Mucosa of gallbladder (tissue), 1 donor: ENCODE results near the gene PTPRD. TPM values are rescaled to one million over a fixed set of nuclear protein-coding genes. Genes with fewer than 3 reads are reported as not detected.

ENCODE experiments used
- DNase-seq: peaks from one replicate; pipeline ENCODE4 v3.0.0-alpha.2; 2020; ENCODE audit warnings: low spot score
- total RNA-seq: library from RNA; stranded (reverse); gene quantifications from one replicate; pipeline ENCODE4 v1.2.1, GENCODE V29; 2021
- donor health status: DM: no; HTN: no; CAD: no.

PTPRD gene
- total RNA-seq = 35.9 TPM

DNA sequence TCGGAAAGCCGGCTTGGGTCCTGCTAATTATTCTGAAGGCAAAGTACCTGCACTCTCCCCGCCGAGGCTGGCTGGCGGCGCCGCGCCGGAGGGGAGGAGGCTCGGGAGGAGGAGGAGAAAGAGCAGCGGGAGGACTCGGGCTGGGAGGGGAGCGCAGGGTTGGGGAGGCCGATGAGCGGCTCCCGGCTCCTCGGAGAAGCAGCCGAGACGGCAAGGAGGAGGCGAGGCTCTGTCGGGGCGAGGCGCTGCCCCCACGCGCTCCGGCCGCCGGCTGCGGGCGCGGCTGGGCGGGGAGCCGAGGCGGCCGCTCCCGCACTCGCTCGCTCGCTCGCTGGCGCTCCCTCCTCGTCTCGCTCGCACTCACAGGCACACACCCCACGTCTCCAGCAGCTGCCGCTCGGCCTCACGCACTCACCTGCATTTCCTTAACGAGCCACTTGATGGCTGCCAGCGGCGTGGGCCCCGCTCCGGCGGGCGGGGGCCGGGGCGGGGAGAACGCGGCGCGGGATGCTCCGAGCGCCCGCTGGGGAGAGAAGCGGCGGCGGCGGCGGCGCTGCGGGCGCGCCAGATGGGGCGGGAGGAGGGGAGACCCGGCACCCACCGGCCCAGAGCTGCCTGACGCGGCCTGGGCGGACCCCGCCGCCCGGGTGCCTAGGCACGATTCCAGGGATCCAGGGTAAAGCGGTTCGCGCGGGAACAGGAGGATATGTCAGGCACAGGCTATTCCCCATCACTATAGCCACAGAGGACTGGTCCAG is at the start of gene PTPRD:
PTPRD (minus strand) TSS at position 362 of the 758 bp plus-strand sequence.
- peak; percentile 62 for DNase-seq

DNA sequence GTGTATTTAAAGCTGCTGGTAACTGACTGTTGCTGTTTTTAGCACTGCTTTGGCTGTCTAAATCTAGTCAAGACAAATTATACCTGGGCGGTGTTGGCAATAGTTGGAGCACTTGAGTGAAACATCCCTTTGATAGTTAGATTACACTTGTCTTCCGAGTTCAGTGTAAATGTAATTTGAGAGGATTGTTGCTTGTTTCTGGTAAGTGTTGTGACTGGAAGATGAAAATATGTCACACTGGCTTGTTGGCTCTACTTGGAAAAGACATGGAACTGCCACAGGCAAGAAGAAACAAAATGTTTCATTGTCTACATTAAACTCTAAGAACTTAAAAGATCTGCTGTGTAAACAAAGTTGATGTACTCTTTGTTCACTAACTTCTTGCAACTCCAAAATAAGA is 49.2 kb upstream of the PTPRD start:
- no peak for DNase-seq

DNA sequence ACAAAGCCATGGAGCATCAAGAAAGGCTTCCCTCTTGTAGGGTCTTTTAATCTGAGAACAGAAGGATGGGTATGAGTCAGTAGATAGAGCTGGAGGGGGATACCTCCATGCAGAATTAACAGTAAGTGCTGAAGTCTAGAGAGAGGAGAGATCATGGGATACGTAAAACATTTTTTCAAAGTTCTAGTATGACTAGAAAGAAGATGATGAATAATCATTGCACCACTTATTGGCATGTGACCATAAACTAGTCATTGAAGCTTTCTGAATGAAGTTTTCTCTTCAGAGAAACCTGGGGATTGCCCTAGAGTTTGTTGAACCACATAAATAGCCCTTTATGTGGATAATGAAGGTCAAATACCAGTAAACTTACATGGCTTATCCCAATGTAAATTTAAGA is 48.6 kb upstream of the PTPRD start:
- DNase-seq = no peak

DNA sequence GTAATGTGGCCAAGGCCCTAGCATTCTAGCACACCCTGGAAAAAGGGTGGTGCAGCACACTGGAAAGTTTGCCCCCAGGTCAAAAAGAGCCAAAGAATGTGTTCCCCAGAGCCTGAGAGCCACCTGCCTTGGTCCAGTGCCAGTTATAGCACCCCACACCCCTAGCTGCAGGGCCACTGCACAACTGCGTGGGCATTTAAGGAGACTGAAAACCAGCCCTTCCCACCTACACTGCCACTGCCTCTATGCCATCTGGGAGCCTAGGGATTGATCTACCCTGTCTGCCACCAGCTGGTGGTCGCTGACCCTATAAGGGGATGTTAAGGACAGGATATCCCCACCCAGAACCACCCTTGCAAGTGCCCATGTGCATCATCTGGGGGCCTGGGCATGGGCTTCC is 38.2 kb upstream of the PTPRD start:
- DNase-seq = no peak

DNA sequence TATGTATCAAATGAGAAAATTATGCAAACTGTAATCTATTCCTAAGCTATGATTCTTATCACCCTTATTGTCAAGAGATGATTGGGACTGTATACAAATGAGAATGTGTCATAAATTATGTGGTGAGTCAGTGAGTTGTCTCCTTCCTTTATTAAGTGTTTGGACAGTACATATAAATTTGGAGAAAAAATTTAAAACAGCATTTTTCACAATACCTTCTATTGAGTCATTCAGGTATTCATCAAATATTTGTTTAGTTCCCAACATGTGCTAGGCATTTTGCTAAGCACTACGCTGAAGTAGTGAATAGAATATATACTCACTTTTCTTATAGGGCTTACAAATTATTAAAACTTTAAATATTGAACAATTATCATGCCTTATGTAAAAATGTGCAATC is 36.3 kb upstream of the PTPRD start:
- DNase-seq = no peak

DNA sequence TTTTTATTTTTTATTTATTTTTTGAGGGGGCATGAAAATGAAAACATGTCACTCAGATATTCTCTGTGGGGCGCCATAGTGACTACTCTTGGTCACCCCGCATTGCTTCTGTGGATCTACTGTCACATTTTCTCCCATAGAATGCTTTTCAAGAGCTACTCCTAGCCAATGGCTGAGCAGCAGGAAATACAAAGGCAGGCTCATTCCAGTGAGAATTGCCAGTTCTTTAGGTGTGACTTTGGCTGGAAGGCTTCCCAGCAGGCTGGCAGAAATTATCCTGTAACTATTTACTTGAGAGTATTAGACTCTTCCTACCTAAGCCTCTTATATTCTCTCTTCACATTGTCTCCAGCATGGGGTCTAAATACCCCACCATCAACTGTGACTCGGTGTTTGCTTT is 21.0 kb upstream of the PTPRD start:
- DNase-seq = no peak

DNA sequence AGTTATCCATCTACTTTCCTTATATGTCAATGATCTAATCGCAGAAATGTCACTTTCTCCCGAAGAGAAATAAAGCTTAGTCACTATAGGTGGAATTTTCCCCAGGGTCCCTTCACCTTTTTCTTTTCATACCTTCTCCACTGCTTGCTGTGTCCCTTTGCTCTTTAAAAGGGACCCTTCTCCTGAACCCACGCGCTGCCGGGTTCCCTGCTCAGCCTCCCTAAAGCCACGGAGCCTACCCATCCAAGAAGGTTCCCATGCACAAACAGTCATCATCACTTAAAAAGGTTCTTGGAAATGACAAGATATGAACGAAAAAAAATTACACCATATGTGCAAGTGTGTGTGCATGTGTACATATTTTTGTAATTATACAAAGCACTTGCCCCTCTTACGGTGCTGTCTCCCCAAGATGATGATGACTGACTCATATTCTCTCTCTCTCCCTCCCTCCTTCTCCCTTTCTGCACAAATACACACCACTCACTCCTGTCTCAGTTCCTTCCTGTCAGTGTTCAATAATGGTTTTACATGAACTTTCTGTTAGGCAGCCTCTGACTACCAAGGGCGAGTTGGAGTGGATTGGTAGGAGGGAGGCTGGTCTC is 1.5 kb upstream of the PTPRD start:
- no peak for DNase-seq

DNA sequence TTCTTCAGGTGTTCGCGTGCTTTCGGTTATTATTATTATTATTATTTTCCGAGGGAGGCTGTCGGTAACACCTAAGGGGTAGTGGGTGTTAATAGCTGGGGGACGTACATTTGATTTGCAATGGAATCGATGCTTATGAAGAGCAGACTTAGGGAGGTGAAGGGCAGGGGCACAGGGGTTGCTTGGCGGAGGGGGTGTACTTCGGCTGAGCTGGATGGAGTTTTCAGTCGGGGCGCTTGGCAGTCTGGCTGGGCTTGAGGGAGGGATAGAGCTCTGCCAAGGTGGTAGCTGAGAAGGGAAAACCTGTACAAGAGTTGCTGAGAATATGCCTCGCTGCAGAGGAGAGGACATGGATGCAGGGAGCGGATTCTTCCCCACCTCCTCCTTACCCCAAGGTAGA is 617 bp upstream of the PTPRD start:
- no peak for DNase-seq

DNA sequence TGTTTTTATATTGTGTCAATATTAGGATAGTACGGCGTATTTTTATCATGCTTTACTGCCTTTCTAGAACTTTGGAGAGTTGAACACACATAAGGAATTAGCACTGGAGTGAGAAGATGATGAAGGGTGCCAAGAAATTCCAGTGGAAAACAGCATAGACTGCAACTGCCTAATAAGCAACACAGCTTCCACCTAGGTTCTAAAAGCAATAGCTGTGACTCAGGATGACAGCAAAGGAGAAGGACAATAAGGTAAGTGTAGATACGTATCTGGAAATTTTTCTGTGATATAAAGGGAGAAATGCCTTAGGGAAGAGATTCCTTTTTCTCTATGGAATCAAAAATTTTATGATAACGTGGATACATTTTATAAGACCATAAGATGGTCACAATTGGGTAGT is 7.4 kb downstream of the PTPRD start:
- no peak for DNase-seq

DNA sequence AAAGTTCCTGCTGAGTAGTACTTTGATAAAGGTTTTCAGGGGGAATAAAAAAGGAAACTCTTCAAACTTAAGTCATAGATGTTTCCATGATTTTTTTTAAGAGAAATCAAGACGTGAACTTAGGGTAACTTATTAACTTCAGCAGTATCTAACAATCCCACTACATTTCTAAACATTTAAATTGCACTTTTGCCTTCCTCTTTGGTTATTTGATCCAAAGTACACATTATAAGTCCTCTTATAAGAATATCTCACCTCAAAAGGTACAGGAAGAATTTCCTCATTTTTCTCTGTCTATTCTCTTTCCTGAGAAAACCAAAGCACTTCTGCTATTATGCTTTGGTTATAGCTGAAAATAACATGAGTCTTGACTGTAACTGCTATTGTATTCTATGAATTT is 7.9 kb downstream of the PTPRD start:
- DNase-seq = no peak

DNA sequence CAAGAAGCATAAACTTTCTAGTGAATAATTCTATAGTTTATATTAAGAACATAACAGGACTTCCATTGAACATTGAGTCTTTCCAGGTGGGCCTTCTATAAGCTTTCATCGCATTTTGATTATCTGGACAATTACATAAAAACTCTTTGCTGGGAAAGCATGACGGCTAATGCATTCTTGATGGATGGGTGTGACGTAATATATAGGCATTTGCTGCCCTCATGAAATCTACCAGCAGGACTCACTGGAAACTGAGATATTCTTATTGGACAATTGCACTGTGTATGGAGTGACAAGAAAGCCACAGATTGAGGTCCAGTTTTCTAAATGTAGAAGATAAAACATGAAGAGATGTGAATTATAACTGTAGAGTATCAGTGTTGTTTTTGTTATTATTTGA is 15.0 kb downstream of the PTPRD start:
- no peak for DNase-seq

DNA sequence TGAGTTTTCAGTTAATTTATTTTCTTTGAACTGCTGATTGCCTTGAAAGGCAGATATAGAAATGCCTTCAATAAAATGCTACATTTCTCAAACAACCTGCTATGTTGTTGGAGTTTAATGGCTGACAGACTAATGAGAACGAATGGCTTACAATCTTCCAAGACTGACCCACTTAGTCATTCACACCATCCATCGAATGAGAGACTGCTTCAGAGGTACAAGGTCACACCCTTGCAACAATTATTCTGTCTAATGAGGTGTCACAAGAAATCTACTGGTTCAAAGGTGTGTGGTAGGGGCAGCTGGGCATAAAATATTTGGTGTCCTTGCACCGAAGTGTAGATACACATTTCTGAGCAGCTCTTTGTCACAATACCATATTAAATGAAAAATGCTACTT is 18.3 kb downstream of the PTPRD start:
- DNase-seq = no peak

DNA sequence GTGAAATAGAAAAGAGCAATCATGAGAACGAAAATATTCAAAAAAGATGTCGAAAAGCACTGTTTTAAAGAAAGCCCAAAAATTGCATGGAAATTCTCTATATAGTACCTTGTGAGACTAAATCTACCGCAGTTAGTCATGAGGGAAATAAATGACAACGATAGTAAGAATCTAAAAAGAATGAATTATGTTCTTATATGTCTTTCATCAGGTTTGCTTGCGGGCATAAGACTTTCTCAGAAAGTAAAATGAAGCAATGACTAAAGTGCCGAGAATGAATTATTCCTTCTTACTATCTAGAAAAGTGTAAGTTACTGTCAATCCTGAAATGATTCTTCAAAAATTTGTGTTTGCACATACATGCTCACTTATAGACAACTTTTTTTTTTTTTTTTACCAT is 26.4 kb downstream of the PTPRD start:
- DNase-seq = no peak

DNA sequence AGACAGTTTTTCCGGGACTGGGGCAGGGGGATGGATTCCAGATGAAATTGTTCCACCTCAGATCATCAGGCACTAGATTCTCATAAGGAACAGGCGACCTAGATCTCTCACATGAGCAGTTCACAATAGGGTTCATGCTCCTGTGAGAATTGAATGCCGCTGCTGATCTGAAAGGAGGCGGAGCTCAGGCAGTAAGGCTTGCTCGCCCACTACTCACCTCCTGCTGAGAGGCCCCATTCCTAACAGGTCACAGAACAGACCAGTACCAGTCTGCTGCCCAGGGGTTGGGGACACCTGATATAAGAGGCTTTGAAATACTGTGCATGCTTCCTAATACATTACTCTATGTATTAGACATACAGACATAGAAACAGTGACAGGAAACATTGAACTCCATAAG is 41.1 kb downstream of the PTPRD start:
- DNase-seq = no peak

DNA sequence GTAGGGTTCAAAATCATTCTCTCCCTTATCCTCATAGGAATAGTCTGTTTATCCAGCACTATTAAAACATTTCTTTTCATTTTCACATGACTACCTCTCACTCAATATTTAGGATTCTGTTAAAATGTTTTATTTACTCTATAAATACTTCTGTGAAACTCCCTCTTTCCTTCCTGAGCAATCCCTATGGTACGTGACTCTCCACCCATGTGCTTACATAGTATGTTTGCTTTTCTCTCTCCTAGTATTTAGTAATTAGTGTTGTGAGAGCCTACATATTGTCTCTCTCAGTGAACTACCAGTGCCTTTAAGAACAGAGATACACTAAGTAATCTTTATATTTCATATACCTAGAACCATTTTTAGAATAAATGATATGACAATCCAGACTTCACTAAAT is 46.0 kb downstream of the PTPRD start:
- DNase-seq = no peak

DNA sequence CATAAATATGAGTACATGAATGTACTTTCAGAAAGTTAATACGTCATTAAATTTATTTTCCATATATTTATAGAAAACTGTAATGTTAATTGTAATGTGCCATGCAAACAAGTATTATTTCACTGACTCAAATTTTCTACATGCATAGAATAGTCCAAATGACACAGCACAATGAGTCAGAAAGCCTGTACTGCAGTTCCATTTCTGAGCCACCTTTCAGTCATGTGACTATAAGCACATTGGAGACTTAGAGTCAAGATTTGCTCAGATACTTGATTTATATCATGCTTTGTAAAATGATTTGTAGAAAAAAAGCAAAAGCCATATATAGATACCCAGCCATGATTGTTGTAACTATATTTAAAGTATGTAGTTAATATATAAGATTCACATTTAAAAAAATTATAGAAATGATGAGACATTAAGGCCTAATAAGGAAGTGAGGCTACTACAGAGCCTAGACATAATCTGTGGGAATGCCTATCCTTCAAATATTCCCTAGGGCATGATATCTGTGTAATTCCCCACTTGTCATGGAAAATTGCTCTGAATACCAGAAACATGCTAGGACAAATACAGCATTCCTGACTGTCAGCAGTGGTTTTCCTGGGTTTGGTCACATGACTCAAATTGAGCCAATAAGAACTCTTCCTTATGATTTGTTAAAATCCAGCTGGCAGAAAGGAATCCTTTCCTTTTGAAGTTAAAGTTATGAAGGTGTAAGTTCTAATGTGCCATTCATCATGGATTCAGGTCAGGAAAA is 50.0 kb downstream of the PTPRD start:
- no peak for DNase-seq

DNA sequence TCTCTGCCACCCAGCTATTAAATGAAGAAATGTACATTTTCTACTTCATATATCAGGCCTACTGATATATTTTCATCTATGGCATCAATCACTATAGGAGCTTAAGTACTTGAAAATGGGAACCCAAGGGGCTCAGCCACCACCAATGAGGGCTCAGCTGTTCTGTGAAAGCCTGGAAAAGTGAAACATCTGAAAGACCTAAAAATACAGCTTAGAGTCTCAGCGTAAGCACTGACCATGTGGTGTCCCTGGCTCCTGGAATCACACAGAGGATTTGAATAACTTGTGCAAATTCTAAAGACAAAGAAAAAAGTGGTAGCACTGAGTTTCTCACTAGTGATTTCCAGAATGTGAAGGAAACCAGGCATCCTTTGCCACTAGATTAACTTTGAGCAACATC is 64.5 kb downstream of the PTPRD start:
- DNase-seq = no peak

DNA sequence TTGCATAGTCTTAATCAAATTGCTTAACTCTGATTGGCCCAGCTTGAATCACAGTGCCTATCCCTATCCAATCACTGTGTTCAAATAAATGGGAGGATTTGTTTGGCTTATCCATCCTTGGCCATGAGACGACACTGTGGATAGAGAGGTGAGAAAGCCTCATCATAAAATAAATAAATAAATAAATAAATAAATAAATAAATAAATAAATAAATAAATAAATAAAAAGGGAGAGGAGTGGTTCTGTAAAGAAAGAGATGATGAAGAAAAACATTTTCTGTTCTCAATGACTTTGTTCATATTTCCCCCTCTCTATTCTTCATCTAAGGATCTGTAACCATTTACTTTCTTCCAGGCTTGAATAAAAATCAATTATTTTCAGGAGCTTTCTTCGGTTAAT is 74.7 kb downstream of the PTPRD start:
- no peak for DNase-seq

DNA sequence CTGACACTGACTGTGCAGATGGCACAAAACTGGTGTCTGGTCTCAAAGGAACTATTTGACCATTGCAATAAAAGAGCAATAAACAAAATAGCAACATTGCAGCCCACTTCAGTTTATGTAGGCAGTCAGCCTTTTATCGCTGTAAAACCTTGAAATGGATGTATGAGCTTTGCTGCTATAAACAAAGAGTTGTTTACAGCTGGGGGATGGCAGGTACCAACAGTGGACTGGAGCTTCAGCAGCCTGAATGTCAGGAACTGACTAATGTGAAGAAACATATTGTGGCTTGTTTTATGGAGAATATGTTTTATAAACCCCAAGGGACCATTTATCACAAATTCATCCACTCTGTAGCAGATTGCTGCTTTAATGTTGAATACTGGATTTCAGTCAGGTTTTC is 78.0 kb downstream of the PTPRD start:
- no peak for DNase-seq

DNA sequence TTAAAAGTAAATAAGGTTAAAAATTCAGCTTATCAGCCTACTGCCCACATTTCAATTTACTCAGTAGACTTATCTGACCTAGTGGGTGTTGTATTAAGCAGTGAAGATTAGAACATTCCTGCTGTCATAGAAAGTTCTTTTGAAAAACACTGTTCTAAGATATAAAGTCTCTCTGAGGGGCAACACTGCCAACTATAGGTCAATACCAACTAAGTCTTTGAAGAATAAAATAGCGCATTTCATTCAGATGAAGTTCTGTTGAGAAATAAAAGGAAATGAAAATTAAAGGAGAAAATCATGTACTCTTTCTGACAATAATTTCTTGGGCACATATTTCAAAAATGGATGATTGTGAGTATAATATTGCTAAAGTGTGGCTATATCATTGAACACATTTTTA is 86.8 kb downstream of the PTPRD start:
- DNase-seq = no peak

DNA sequence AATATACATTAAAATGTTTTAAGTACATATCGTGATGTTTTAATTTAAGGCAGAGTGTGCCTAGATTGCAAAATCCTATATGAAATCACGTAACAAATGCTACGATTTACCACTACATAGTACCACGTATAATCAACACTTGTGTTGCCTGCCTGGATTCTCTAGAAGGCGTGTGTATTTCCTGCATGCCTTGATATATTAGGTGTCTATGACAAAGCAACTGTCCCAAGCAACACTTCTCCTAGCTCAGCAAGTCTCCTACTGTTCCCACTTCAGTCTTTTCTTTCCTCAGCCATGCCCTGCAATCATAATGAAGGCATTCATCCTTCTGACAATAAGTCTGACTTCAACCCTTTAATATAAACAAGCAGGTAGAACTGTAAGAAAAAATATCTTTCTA is 89.6 kb downstream of the PTPRD start:
- DNase-seq = no peak

DNA sequence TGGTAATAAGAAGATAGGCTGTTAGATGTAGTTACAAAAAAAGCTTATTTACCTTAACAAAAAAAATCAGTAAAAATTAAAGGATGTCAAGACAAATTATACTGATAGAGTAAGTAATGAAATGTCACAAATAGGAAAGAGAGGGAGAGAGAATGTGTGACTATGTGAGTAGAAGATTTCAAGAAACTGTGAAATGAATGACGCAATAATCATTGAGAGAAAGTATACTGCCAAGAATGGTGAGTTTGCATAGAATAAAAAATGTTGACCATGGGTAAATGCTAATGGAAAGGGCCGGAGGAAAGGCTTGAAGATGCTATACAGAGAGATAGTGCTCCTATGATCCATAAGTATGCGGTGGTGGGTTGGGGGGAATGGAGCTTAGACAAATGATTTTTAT is 100.7 kb downstream of the PTPRD start:
- no peak for DNase-seq

DNA sequence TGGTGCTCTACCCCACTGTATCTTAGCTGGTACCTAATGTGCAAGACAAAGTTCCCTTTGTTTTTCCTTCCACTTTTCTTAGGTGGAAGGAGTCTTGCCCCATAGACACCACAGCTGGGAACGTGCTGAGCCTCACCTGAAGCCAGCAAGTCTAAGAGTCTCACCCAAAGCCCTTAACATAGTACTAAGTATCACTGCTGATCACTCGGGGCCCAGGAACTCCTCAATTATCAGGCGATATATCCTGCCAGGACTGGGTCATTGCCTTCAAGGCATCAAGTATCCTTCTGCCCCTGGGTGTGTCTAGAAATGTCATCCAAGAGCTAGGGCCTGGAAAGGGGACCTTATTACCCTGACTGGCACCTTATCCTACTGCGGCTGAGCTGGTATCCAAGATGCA is 123.9 kb downstream of the PTPRD start:
- no peak for DNase-seq
